ENCODE results near the gene RNF39. TPM values are rescaled to one million over a fixed set of nuclear protein-coding genes. Genes with fewer than 3 reads are reported as not detected.

RNF39 gene
- total RNA-seq, 4 donors from 2014 or later: not detected

DNA sequence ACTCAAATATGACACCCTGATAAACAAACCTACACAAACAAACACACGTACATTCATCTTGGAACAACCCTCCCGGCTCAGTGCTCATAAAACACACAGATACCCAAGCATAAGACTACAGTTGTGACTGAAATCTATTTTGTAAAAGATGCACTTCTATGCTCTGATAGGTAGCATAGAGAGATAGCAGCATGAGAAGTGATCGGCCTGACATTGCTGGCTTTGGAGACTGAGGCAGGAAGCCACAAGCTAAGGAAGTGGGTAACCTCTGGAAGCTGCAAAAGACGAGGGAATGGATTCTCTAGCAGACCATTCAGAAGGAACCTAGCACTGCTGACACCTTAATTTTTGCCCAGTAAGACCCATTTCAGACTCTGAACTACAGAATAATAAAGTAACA, 1.6 kb upstream of the RNF39 start:
- no peak for DNase-seq
- no peaks in the 10 kb centered on the region for H3K36me3 ChIP-seq
- 50 to 53% methylated on average over 4 of the region's 4 CpGs for WGBS, 2 donors
- no peak overlapping the region for H3K27ac ChIP-seq
- peaks cover 22% of the 10 kb centered on the region for H3K27me3 ChIP-seq
- TF ChIP-seq, protein P1, sequence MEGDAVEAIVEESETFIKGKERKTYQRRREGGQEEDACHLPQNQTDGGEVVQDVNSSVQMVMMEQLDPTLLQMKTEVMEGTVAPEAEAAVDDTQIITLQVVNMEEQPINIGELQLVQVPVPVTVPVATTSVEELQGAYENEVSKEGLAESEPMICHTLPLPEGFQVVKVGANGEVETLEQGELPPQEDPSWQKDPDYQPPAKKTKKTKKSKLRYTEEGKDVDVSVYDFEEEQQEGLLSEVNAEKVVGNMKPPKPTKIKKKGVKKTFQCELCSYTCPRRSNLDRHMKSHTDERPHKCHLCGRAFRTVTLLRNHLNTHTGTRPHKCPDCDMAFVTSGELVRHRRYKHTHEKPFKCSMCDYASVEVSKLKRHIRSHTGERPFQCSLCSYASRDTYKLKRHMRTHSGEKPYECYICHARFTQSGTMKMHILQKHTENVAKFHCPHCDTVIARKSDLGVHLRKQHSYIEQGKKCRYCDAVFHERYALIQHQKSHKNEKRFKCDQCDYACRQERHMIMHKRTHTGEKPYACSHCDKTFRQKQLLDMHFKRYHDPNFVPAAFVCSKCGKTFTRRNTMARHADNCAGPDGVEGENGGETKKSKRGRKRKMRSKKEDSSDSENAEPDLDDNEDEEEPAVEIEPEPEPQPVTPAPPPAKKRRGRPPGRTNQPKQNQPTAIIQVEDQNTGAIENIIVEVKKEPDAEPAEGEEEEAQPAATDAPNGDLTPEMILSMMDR (IDR thresholded peaks at IDR 0.05): no peak
- TF ChIP-seq POLR2A (IDR thresholded peaks at IDR 0.05): no peak
- peaks cover 13 to 19% of the 10 kb centered on the region in 2 donors for H3K4me1 ChIP-seq
- H3K4me3 ChIP-seq (replicated peaks in 1 of 3): no peak overlapping the region
- no peaks in the 10 kb centered on the region for H3K9me3 ChIP-seq
- intact Hi-C loops (cut with DNase I): no loop called here

DNA sequence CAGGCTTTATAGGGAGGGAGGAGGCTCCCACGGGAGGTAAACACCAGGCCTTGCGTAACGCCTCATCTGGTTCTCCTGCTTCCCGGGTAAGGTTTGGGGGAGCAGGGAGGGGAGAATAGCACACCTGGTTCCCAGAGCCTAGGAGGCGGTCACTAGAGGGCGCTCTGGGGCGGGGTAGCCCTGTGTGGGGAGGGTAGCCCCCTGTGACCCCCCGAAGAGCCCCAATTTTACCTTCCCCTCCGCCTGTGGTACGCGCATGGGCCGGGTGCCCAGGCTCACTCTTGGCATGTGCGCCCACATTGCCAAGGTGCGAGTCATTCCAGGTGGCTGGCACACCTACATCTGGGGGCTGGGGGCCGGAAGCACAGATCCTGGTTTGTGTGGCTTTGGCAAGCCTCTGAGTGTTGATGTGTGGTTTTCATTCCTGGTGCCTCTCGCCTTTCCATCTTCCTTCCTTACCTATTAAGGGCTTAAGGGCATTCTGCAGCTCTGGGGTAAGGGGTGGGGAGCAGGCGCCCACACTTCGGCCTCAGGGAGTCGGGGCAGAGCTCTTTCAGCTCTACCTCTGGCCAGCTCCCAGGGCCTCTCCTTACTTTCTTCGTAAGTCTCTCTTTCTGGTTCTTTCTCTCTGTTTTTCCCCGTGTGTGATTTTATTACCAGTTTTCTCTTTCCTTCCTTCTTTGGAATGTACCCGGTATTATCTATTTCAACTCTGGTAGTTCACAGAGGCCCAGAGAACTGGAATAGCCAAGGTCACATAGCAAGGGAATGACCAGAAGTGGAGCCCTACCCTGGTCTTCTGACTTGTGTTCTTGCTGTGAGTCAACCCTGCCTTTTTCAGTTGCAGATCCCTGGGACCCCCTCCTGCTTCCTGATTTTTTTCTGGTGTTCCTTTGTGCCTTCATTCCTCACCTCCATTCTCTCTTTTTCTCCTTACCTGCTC, 492 bp upstream of the RNF39 start:
- H3K27me3 ChIP-seq: peaks cover 24% of the 10 kb centered on the region
- DNase-seq: peak; percentile 19 to 33
- peaks cover 13 to 22% of the 10 kb centered on the region in 2 donors for H3K4me1 ChIP-seq
- TF ChIP-seq, protein P1 (IDR thresholded peaks at IDR 0.05): peak in 2 of 6 experiments; percentile 17 to 24
- no peak for TF ChIP-seq POLR2A (IDR thresholded peaks at IDR 0.05)
- intact Hi-C loops (cut with DNase I): no loop called here
- H3K36me3 ChIP-seq: no peaks in the 10 kb centered on the region
- WGBS, 2 donors: 30 to 37% methylated on average over 15 to 20 of the region's 22 CpGs
- H3K27ac ChIP-seq: no peak overlapping the region
- peak overlapping the region in 1 of 3 donors; percentile 31 for H3K4me3 ChIP-seq (replicated peaks in 1 of 3)
- no peaks in the 10 kb centered on the region for H3K9me3 ChIP-seq

DNA sequence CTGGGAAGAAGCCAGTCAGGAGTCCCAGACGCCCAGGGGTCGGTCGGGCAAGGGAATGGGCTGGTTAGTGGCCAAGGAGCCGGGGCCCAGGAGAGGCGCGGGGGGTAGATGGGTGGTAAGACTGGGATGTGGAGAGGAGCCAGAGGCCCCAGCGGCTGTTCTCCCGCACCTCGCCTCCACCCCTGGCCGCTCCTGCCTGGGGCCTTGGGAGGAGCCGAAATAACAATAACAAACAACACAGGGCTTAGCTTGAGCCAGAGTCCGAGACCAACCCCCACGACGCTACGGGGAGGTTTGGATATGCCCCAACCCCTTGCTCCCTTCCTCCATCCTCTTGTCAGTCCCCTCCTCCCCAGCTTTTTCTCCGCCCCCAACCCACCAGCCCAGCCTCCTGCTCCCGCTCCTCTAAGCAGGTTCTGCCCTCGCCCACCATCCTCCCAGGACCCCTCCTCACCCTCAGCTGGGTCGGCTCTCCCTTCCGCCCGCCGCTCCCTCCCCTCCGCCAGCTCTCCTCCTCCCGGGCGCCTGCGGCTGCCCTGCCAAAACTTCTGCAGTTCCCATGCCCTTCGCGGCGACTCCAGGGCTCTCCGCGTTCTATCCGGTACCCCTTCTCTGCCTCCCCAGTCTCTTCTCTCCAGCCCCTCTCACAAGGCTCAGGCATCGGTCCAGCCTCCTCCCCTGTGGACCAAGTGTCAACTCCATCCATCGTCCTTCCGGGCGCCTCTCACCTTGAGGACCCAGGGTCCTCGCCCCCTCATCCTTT, 1.1 kb downstream of the RNF39 start:
- Histone ChIP-seq H3K36me3 (peaks cover 2 to 5% of the 10 kb centered on the region in 2 donors), H3K4me3 (replicated peaks in 1 of 3) (peak overlapping the region in 1 of 3 donors; percentile 31), H3K9me3 (no peaks in the 10 kb centered on the region), H3K27ac (no peak overlapping the region), H3K4me1 (peaks cover 13 to 25% of the 10 kb centered on the region in 2 donors), H3K27me3 (peaks cover 33% of the 10 kb centered on the region)
- no peak for DNase-seq
- intact Hi-C loops (cut with DNase I): no loop called here
- TF ChIP-seq, protein P1 (IDR thresholded peaks at IDR 0.05): no peak
- TF ChIP-seq POLR2A (IDR thresholded peaks at IDR 0.05): no peak
- WGBS, 2 donors: 8 to 9% methylated on average over 37 of the region's 37 CpGs

DNA sequence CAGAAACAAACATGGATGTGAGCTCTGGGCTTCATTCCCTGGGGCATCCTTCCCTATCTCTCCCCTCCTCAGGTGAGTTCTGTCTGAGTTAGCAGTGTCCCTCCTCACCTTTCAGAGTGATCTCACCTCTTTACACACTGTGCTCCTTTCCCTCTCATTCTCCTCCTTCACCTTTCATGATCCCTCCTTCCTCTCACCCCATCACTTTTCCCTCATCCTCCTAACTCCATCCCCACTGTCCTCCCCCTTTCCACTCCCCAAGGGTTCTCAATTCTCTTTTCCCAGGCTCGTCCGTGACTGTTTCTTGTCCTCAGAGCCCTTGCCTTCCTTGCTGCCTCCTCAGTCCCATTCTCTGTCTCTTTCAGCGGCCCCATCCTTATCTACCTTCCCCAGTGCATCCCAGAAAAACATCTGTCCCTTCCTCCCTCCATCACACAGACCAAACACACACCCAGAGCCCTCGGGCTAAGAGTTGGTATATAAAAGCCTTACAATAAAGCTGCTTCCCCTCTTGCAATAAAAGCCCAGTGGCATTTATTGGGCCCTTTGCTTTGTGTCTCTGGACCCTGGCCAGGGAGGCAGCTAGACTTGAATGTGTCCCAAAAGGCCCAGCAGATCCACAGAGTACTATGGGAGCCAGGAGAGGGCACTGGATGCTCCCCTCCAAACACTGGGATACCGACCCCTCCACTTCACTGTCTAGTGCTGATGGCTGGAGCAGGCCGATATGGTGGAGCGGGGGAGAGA, 1.9 kb downstream of the RNF39 start:
- 40 to 52% methylated on average over 7 of the region's 7 CpGs for WGBS, 2 donors
- peaks cover 13 to 25% of the 10 kb centered on the region in 2 donors for H3K4me1 ChIP-seq
- H3K27me3 ChIP-seq: peaks cover 33% of the 10 kb centered on the region
- peaks cover 8 to 9% of the 10 kb centered on the region in 2 donors for H3K36me3 ChIP-seq
- H3K9me3 ChIP-seq: no peaks in the 10 kb centered on the region
- no peak overlapping the region for H3K27ac ChIP-seq
- no peak for DNase-seq
- intact Hi-C loops (cut with DNase I): no loop called here
- no peak overlapping the region for H3K4me3 ChIP-seq (replicated peaks in 1 of 3)
- no peak for TF ChIP-seq POLR2A (IDR thresholded peaks at IDR 0.05)
- TF ChIP-seq, protein P1 (IDR thresholded peaks at IDR 0.05): no peak

Data from thyroid gland (tissue), 4 donors.